PFSK-1 (cell line): ENCODE measurements around the gene LGALS1.

Source experiments
- FOXP2 ChIP-seq: optimal IDR thresholded peaks from 2 replicates; pipeline ENCODE3; 2011; ENCODE audit warnings: borderline replicate concordance, control low read depth, inconsistent platforms; ENCODE audit not compliant: insufficient read depth; ENCODE audit errors: extremely low read length, extremely low read depth
- POLR2AphosphoS5 ChIP-seq: IDR thresholded peaks from 2 replicates; pipeline ENCODE4 v1.6.1; 2012; ENCODE audit warnings: low read depth, mild to moderate bottlenecking, control low read depth, low read length, moderate library complexity
- SIN3A ChIP-seq: IDR thresholded peaks from 2 replicates; pipeline ENCODE4 v1.6.1; 2012; ENCODE audit warnings: mild to moderate bottlenecking, low read length, moderate library complexity, borderline replicate concordance; ENCODE audit not compliant: insufficient read depth
- TAF1 ChIP-seq: IDR thresholded peaks from 2 replicates; pipeline ENCODE4 v1.6.1; 2012; ENCODE audit warnings: low read length, control low read depth, borderline replicate concordance; ENCODE audit not compliant: insufficient read depth
- TF ChIP-seq, protein P1 (sequence below), 2 experiments: IDR thresholded peaks; 2 replicates each; pipeline versions ENCODE4 v1.6.1 to v1.8.0; 2011 to 2012; ENCODE audit warnings: low read depth in 2 of 2, low read length in 2 of 2, control low read depth in 1 of 2, inconsistent platforms in 1 of 2, mild to moderate bottlenecking in 1 of 2, moderate library complexity in 1 of 2; ENCODE audit not compliant: insufficient read depth in 1 of 2

Gene LGALS1

GRCh38 chr22:37716708-37717107 lies 41.3 kb downstream of the LGALS1 start:
- TF ChIP-seq SIN3A = no peak
- no peak for TF ChIP-seq FOXP2
- TF ChIP-seq, protein P1, sequence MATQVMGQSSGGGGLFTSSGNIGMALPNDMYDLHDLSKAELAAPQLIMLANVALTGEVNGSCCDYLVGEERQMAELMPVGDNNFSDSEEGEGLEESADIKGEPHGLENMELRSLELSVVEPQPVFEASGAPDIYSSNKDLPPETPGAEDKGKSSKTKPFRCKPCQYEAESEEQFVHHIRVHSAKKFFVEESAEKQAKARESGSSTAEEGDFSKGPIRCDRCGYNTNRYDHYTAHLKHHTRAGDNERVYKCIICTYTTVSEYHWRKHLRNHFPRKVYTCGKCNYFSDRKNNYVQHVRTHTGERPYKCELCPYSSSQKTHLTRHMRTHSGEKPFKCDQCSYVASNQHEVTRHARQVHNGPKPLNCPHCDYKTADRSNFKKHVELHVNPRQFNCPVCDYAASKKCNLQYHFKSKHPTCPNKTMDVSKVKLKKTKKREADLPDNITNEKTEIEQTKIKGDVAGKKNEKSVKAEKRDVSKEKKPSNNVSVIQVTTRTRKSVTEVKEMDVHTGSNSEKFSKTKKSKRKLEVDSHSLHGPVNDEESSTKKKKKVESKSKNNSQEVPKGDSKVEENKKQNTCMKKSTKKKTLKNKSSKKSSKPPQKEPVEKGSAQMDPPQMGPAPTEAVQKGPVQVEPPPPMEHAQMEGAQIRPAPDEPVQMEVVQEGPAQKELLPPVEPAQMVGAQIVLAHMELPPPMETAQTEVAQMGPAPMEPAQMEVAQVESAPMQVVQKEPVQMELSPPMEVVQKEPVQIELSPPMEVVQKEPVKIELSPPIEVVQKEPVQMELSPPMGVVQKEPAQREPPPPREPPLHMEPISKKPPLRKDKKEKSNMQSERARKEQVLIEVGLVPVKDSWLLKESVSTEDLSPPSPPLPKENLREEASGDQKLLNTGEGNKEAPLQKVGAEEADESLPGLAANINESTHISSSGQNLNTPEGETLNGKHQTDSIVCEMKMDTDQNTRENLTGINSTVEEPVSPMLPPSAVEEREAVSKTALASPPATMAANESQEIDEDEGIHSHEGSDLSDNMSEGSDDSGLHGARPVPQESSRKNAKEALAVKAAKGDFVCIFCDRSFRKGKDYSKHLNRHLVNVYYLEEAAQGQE (IDR thresholded peaks at IDR 0.05; ENCODE audit: insufficient read depth in 1 of 2, low read depth in 2 of 2, low read length in 2 of 2) = no peak
- no peak for TF ChIP-seq POLR2AphosphoS5
- TF ChIP-seq TAF1 = no peak

DNA sequence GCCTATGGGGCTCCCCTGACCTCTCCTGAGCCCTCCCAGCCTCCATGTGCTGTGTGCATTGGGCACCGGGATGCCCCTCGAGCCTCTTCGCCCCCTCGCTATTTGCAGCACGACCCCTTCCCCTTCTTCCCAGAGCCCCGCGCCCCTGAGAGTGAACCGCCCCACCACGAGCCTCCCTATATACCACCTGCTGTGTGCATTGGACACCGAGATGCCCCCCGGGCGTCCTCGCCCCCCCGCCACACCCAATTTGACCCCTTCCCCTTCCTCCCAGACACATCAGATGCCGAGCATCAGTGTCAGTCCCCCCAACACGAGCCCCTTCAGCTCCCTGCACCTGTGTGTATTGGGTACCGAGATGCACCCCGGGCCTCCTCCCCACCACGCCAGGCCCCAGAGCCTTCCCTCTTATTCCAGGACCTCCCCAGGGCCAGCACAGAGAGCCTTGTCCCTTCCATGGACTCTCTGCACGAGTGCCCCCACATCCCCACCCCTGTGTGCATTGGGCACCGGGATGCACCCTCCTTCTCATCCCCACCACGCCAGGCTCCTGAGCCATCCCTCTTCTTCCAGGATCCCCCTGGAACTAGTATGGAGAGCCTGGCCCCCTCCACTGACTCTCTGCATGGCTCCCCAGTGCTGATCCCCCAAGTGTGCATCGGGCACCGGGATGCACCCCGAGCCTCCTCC lies 50.3 kb downstream of the LGALS1 start:
- TF ChIP-seq POLR2AphosphoS5 = no peak
- no peak for TF ChIP-seq SIN3A

DNA sequence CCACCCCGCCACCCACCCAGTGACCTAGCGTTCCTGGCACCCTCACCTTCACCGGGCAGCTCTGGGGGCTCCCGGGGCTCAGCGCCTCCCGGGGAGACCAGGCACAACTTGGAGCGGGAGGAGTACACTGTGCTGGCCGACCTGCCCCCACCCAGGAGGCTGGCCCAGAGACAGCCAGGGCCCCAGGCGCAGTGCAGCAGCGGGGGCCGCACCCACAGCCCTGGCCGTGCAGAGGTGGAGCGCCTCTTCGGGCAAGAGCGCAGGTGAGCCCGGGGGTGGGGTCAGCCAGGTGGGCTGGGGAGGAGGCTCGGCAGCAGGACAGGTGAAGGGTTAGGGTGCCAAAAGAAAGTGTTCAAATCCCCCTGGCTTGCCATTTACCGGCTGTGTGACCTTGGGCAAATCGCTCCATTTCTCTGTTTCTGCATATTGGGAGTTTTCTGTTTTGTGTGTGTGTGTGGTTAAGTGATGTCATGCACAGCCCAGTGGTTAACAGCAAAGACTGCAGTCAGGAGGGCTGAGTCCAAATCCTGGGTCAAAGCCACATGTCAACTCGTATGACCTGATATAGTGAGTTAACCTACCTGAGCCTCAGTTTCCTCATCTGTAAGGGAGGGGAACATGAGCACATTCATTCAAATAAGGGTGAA lies 50.9 kb downstream of the LGALS1 start:
- TF ChIP-seq SIN3A (no peak), TAF1 (no peak), POLR2AphosphoS5 (no peak), FOXP2 (no peak)
- TF ChIP-seq, protein P1 (IDR thresholded peaks at IDR 0.05; ENCODE audit: insufficient read depth in 1 of 2, low read depth in 2 of 2, low read length in 2 of 2) = no peak

DNA sequence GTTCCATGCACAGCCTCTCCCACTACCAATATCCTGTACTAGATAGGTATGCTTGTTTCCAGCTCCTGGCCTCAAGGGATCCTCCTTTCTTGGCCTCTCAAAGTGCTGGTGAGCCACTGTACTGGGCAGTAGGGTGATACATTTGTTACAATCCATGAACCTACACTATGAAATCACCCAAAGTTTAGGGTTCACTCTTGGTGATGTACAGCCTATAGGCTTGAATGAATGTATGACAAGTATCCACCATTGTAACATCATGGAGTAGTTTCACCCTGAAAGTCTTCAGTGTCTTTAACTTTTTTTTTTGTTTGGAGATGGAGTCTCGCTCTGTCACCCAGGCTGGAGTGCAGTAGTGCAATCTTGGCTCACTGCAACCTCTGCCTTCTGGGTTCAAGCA lies 53.2 kb downstream of the LGALS1 start:
- TF ChIP-seq SIN3A (no peak), TAF1 (no peak), POLR2AphosphoS5 (no peak), FOXP2 (no peak)
- TF ChIP-seq, protein P1 (IDR thresholded peaks at IDR 0.05; ENCODE audit: insufficient read depth in 1 of 2, low read depth in 2 of 2, low read length in 2 of 2) = no peak
